Renal cortical epithelial cell (primary cell): ENCODE data around the gene SOCS7. TPM values are rescaled to one million over a fixed set of nuclear protein-coding genes. Genes with fewer than 3 reads are reported as not detected.
A peak's percentile ranks its signal among the peaks of the same experiment; 100 is the strongest.

ENCODE experiments used
- DNase-seq: peaks from one replicate; pipeline ENCODE4 v3.0.0-alpha.2; 2011; ENCODE audit warnings: low read depth
- total RNA-seq: library from RNA; depleted of rRNA; stranded (reverse); fragments of >200 nt; gene quantifications from 2 replicates; pipeline ENCODE4 v1.2.3, GENCODE V29; 2014

Gene SOCS7
- 9.2 and 16.2 TPM in 2 replicates for total RNA-seq

- peak; percentile 59 for DNase-seq
Observed at GRCh38 chr17:38351412-38352222, at the start of gene SOCS7. Gene SOCS7 (plus strand): TSS chr17:38351844. CDS start chr17:38352053, 209 bp downstream.

- DNase-seq, result no peak
Observed at GRCh38 chr17:38315497-38315896, 36.1 kb upstream of the SOCS7 start.

- DNase-seq, result no peak
Observed at GRCh38 chr17:38317081-38317480, 34.6 kb upstream of the SOCS7 start.

GRCh38 chr17:38320482-38320881 lies 31.2 kb upstream of the SOCS7 start:
- DNase-seq, result peak; percentile 35

- DNase-seq, result peak; percentile 23
Observed at GRCh38 chr17:38322156-38322779, 29.4 kb upstream of the SOCS7 start.

GRCh38 chr17:38322897-38323296 lies 28.7 kb upstream of the SOCS7 start:
- DNase-seq, result no peak

- DNase-seq, result no peak
Observed at GRCh38 chr17:38324141-38324697, 27.4 kb upstream of the SOCS7 start.

- DNase-seq, result no peak
Observed at GRCh38 chr17:38324772-38325171, 26.9 kb upstream of the SOCS7 start.

GRCh38 chr17:38325221-38325851 lies 26.3 kb upstream of the SOCS7 start:
- no peak for DNase-seq

- no peak for DNase-seq
Observed at GRCh38 chr17:38326996-38327792, 24.4 kb upstream of the SOCS7 start.

GRCh38 chr17:38327936-38328335 lies 23.7 kb upstream of the SOCS7 start:
- no peak for DNase-seq

- no peak for DNase-seq
Observed at GRCh38 chr17:38328620-38329019, 23.0 kb upstream of the SOCS7 start.

- no peak for DNase-seq
Observed at GRCh38 chr17:38329284-38329683, 22.4 kb upstream of the SOCS7 start.

GRCh38 chr17:38329808-38330730 lies 21.6 kb upstream of the SOCS7 start:
- no peak for DNase-seq

GRCh38 chr17:38330941-38331411 lies 20.7 kb upstream of the SOCS7 start:
- no peak for DNase-seq

- DNase-seq, result no peak
Observed at GRCh38 chr17:38332735-38333134, 18.9 kb upstream of the SOCS7 start.

GRCh38 chr17:38333635-38334295 lies 17.9 kb upstream of the SOCS7 start:
- no peak for DNase-seq

- no peak for DNase-seq
Observed at GRCh38 chr17:38334480-38335364, 16.9 kb upstream of the SOCS7 start.

GRCh38 chr17:38336838-38337237 lies 14.8 kb upstream of the SOCS7 start:
- no peak for DNase-seq
